H1 (cell line): Measurements from ENCODE around the gene CHI3L1. TPM values are rescaled to one million over a fixed set of nuclear protein-coding genes. Genes with fewer than 3 reads are reported as not detected.

ENCODE experiments used
- CTCF ChIA-PET: fragments of 300-600 bp; sonication (Branson Sonifier 250); formaldehyde crosslinking; loops from one replicate; lab custom pipeline; 2021; ENCODE audit not compliant: partially characterized antibody; lab: Charles Lee
- POLR2A ChIA-PET: fragments of 300-600 bp; sonication (Branson Sonifier 250); formaldehyde crosslinking; loops from one replicate; lab custom pipeline; 2021; ENCODE audit warnings: inconsistent platforms; ENCODE audit not compliant: partially characterized antibody; lab: Charles Lee
- DNase-seq, 2 experiments: peaks; one replicate each; pipeline versions ENCODE4 v3.0.0 to v3.0.0-alpha.2; 2010 to 2022; ENCODE audit warnings: low spot score in 2 of 2, low read depth in 1 of 2, mixed read lengths in 1 of 2
- FAIRE-seq: peaks from 2 replicates; lab custom pipeline; 2011; peaks lifted over from hg19 to GRCh38; lab: Jason Lieb, UNC
- H2AFZ ChIP-seq: 2 replicates; pipeline ENCODE4 v1.8.1; 2012; ENCODE audit warnings: low read length, inconsistent platforms
- H2AK5ac ChIP-seq: 2 replicates; pipeline ENCODE4 v1.6.1; 2013; ENCODE audit warnings: low read depth, low read length
- H2BK120ac ChIP-seq: replicated peaks from 2 replicates; pipeline ENCODE3; 2013; ENCODE audit warnings: low read depth, low read length, inconsistent platforms
- H2BK12ac ChIP-seq: 2 replicates; pipeline ENCODE4 v1.6.1; 2013; ENCODE audit warnings: low read depth, low read length
- H2BK15ac ChIP-seq: 2 replicates; pipeline ENCODE4 v1.6.1; 2013; ENCODE audit warnings: low read length
- H2BK20ac ChIP-seq: 2 replicates; pipeline ENCODE4 v1.6.1; 2013; ENCODE audit warnings: low read length
- H2BK5ac ChIP-seq: 2 replicates; pipeline ENCODE4 v1.6.1; 2013; ENCODE audit warnings: low read depth, low read length
- H3K14ac ChIP-seq: 2 replicates; pipeline ENCODE4 v1.6.1; 2013; ENCODE audit warnings: inconsistent platforms; ENCODE audit not compliant: insufficient read length
- H3K18ac ChIP-seq: 2 replicates; pipeline ENCODE4 v1.6.1; 2013; ENCODE audit warnings: low read length; ENCODE audit errors: extremely low read depth
- H3K23ac ChIP-seq: 2 replicates; pipeline ENCODE4 v1.6.1; 2013; ENCODE audit warnings: inconsistent platforms; ENCODE audit not compliant: insufficient read length
- H3K23me2 ChIP-seq: 2 replicates; pipeline ENCODE4 v1.6.1; 2013; ENCODE audit warnings: low read depth, low read length
- H3K27ac ChIP-seq: 2 replicates; pipeline ENCODE4 v1.6.1; 2011; ENCODE audit warnings: low read depth, low read length, inconsistent platforms
- H3K27me3 ChIP-seq, 4 experiments: replicated peaks in 1 of 4; 1 replicate in 1 of 4; 2 replicates in 3 of 4; pipeline versions ENCODE4 v1.6.1 to v1.8.1; 2011 to 2013; ENCODE audit warnings: low read length in 3 of 4, mild to moderate bottlenecking in 3 of 4, inconsistent platforms in 2 of 4, mixed read lengths in 2 of 4, moderate library complexity in 1 of 4; ENCODE audit not compliant: control insufficient read depth in 3 of 4, insufficient read depth in 3 of 4; ENCODE audit errors: extremely low read depth in 1 of 4
- H3K36me3 ChIP-seq, 4 experiments: 2 replicates each; pipeline versions ENCODE4 v1.6.1 to v1.8.1; 2011 to 2013; ENCODE audit warnings: mild to moderate bottlenecking in 4 of 4, low read length in 3 of 4, moderate library complexity in 2 of 4, control low read depth in 1 of 4, inconsistent platforms in 1 of 4; ENCODE audit not compliant: insufficient read depth in 4 of 4, control insufficient read depth in 2 of 4
- H3K4ac ChIP-seq: replicated peaks from 2 replicates; pipeline ENCODE3; 2013; ENCODE audit warnings: low read length, low read depth, mixed read lengths, inconsistent platforms; ENCODE audit not compliant: insufficient read length
- H3K4me1 ChIP-seq, 4 experiments: replicated peaks in 1 of 4; 1 replicate in 1 of 4; 2 replicates in 3 of 4; pipeline versions ENCODE4 v1.6.1 to v1.8.1; 2011 to 2013; ENCODE audit warnings: low read length in 3 of 4, inconsistent platforms in 2 of 4, mixed read lengths in 1 of 4; ENCODE audit not compliant: insufficient read depth in 4 of 4, control insufficient read depth in 3 of 4
- H3K4me2 ChIP-seq, 2 experiments: 2 replicates each; pipeline versions ENCODE4 v1.6.1 to v1.8.1; 2011 to 2013; ENCODE audit warnings: low read depth in 2 of 2, low read length in 2 of 2, control low read depth in 1 of 2, inconsistent platforms in 1 of 2, mild to moderate bottlenecking in 1 of 2; ENCODE audit not compliant: insufficient read depth in 1 of 2
- H3K4me3 ChIP-seq, 4 experiments: fragments of 200-600, 300-600 bp in 1 of 4; sonication (generic), shearing (Covaris generic), sonication (Bioruptor Twin) in 1 of 4; 2 replicates each; pipeline versions ENCODE4 v1.5.1 to v1.8.1; 2011 to 2016; ENCODE audit warnings: low read length in 4 of 4, low read depth in 3 of 4, control low read depth in 2 of 4, inconsistent platforms in 2 of 4, mild to moderate bottlenecking in 2 of 4, mixed read lengths in 1 of 4, moderate library complexity in 1 of 4; ENCODE audit not compliant: insufficient read depth in 2 of 4; ENCODE audit errors: extremely low read depth in 1 of 4
- H3K56ac ChIP-seq: replicated peaks from 2 replicates; pipeline ENCODE3; 2013; ENCODE audit warnings: low read depth, mild to moderate bottlenecking, mixed read lengths, low read length, inconsistent platforms; ENCODE audit not compliant: insufficient read length
- H3K79me1 ChIP-seq: 2 replicates; pipeline ENCODE4 v1.6.1; 2013; ENCODE audit warnings: low read depth, low read length, control low read depth
- H3K79me2 ChIP-seq, 2 experiments: 2 replicates each; pipeline versions ENCODE4 v1.6.1 to v1.8.1; 2012 to 2013; ENCODE audit warnings: low read length in 2 of 2, mild to moderate bottlenecking in 2 of 2, inconsistent platforms in 1 of 2; ENCODE audit not compliant: insufficient read depth in 2 of 2, control insufficient read depth in 1 of 2
- H3K9ac ChIP-seq, 4 experiments: replicated peaks in 1 of 4; 1 replicate in 1 of 4; 2 replicates in 3 of 4; pipeline versions ENCODE4 v1.6.1 to v1.8.1; 2011 to 2013; ENCODE audit warnings: low read depth in 3 of 4, low read length in 3 of 4, control low read depth in 2 of 4, mild to moderate bottlenecking in 2 of 4, moderate library complexity in 2 of 4, inconsistent platforms in 1 of 4; ENCODE audit errors: extremely low read depth in 1 of 4
- H3K9me3 ChIP-seq, 2 experiments: 2 replicates each; pipeline versions ENCODE4 v1.6.1 to v1.8.1; 2012 to 2013; ENCODE audit warnings: mild to moderate bottlenecking in 2 of 2, moderate library complexity in 2 of 2, control low read depth in 1 of 2, inconsistent platforms in 1 of 2, low read depth in 1 of 2, low read length in 1 of 2, mixed read lengths in 1 of 2; ENCODE audit not compliant: insufficient read depth in 2 of 2
- H4K20me1 ChIP-seq, 2 experiments: replicated peaks in 1 of 2; 2 replicates each; pipeline versions ENCODE3 to v1.8.1; 2011 to 2013; ENCODE audit warnings: inconsistent platforms in 2 of 2, low read length in 2 of 2, mild to moderate bottlenecking in 1 of 2; ENCODE audit not compliant: insufficient read depth in 2 of 2, control insufficient read depth in 1 of 2
- H4K5ac ChIP-seq: 2 replicates; pipeline ENCODE4 v1.6.1; 2013; ENCODE audit warnings: low read length, low read depth, mixed read lengths, inconsistent platforms; ENCODE audit not compliant: insufficient read length
- H4K8ac ChIP-seq: 2 replicates; pipeline ENCODE4 v1.8.0; 2013; ENCODE audit warnings: mild to moderate bottlenecking, moderate library complexity, low read length, inconsistent platforms; ENCODE audit not compliant: insufficient read depth; ENCODE audit errors: extremely low read depth
- H4K91ac ChIP-seq: replicated peaks from 2 replicates; pipeline ENCODE3; 2013; ENCODE audit warnings: low read length, mixed read lengths, inconsistent platforms; ENCODE audit not compliant: insufficient read length
- SRF ChIP-seq: IDR thresholded peaks from 2 replicates; pipeline ENCODE4 v1.6.1; 2011; ENCODE audit warnings: mild to moderate bottlenecking, low read depth, low read length, moderate library complexity
- WGBS, 2 experiments: shearing (Covaris generic) in 1 of 2; methylation state at CpG; one replicate each; pipeline versions ENCODE4 v1.1.6 to v1.1.7; 2013 to 2015; ENCODE audit warnings: low lambda C conversion rate in 2 of 2, mixed read lengths in 2 of 2, inconsistent platforms in 1 of 2, low coverage in 1 of 2, missing lambda C conversion rate in 1 of 2; ENCODE audit not compliant: insufficient replicate concordance in 2 of 2, insufficient coverage in 1 of 2, insufficient read length in 1 of 2; ENCODE audit errors: extremely low coverage in 1 of 2, missing lambda C conversion rate in 1 of 2; 5-methylcytosine and 5-hydroxymethylcytosine counted together
- polyA plus RNA-seq, 7 experiments: library from polyadenylated mRNA; depleted of rRNA in 3 of 7; stranded (reverse) in 5 of 7; unstranded in 2 of 7; fragments of >200 nt in 5 of 7; fragments of 200-250 nt in 2 of 7; gene quantifications; 1 replicate in 5 of 7; 2 replicates in 1 of 7; 4 replicates in 1 of 7; pipeline versions ENCODE4 v1.2.1 to v1.2.3, GENCODE V29; 2011 to 2013; ENCODE audit warnings: missing spikeins in 2 of 7, mixed read lengths in 2 of 7
- total RNA-seq: library from RNA; stranded (reverse); fragmentation: NEBNext Ultra II Directional; extraction: Animal tissue kit (Norgen Biotek cat#: 25700); gene quantifications from 2 replicates; pipeline ENCODE4 v1.2.1, GENCODE V29; 2021

The CHI3L1 gene
- total and polyA plus RNA-seq, 2 of the 8 experiments (the other 6 are each of a cell fraction or from before 2014, with no cell fraction given): 1.0 TPM; not detected in 1

DNA sequence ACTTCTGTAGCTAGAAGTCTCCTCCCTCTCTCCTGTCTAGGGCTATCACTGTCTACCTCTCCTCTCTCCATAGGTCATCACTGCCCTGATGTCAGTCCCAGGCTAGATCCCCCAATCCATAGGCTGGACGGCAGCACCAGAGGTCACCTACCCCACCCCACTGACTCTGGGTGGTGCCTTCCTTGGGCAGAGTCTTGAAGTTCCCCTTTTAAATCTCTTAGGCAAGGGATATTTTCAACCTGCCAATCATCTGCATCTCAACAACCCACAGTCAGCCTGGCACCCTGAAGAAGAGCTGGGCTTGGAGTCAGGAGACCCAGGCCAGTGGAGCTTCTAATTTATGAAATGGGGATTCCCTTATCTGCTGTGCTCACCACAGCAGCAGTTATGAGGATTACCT is 24.1 kb downstream of the CHI3L1 start:
- H3K27ac ChIP-seq: no peak overlapping the region
- H4K20me1 ChIP-seq: no peaks in the 10 kb centered on the region
- H4K5ac ChIP-seq: no peak overlapping the region
- H4K8ac ChIP-seq: no peak overlapping the region
- CTCF ChIA-PET: interaction anchor here (0.5 to 16.8 kb wide), 13 partner anchors 10 to 741 kb away, joined by 3 to 511 read pairs (median 3); partner anchors contain the start of genes ADORA1 and MYBPH
- no peak overlapping the region for H3K18ac ChIP-seq
- no peak overlapping the region for H2BK120ac ChIP-seq
- WGBS, 2 experiments: 93% methylated on average over 1 of the region's 1 CpG; no CpG with 5 or more reads in 1 of the 2 experiments
- H2BK15ac ChIP-seq: no peak overlapping the region
- H3K79me2 ChIP-seq: no peaks in the 10 kb centered on the region
- H2BK20ac ChIP-seq: no peak overlapping the region
- FAIRE-seq: no peak
- no peaks in the 10 kb centered on the region for H3K23me2 ChIP-seq
- no peak for TF ChIP-seq SRF
- no peak overlapping the region for H2AK5ac ChIP-seq
- no peak overlapping the region for H2BK5ac ChIP-seq
- no peak overlapping the region for H3K4me2 ChIP-seq
- H3K4me1 ChIP-seq: no peaks in the 10 kb centered on the region; a peak in 1 of 7 replicates
- no peaks in the 10 kb centered on the region for H3K36me3 ChIP-seq
- no peak overlapping the region for H2BK12ac ChIP-seq
- H3K14ac ChIP-seq: no peak overlapping the region
- no peak overlapping the region for H2AFZ ChIP-seq
- no peaks in the 10 kb centered on the region; a peak in 1 of 7 replicates for H3K27me3 ChIP-seq
- H4K91ac ChIP-seq: no peak overlapping the region
- POLR2A ChIA-PET: interaction anchor here (1.0 kb wide), 1 partner anchor 12 kb away, joined by 3 read pairs; no protein-coding TSS in a partner anchor
- H3K4me3 ChIP-seq: no peak overlapping the region
- no peaks in the 10 kb centered on the region for H3K79me1 ChIP-seq
- no peaks in the 10 kb centered on the region; a peak in 1 of 4 replicates for H3K9me3 ChIP-seq
- H3K9ac ChIP-seq: no peak overlapping the region
- no peak overlapping the region for H3K23ac ChIP-seq
- DNase-seq: no peak
- H3K4ac ChIP-seq: no peak overlapping the region
- H3K56ac ChIP-seq: no peak overlapping the region
